Astrocyte (in vitro differentiated cells and primary cell): ENCODE results near the gene KIF24. TPM values are rescaled to one million over a fixed set of nuclear protein-coding genes. Genes with fewer than 3 reads are reported as not detected.

Experiments
- DNase-seq: peaks from one replicate; pipeline ENCODE4 v3.0.0-alpha.2; 2010; ENCODE audit warnings: low read depth
- FAIRE-seq: peaks from 2 replicates; lab custom pipeline; 2011; peaks lifted over from hg19 to GRCh38; lab: Jason Lieb, UNC
- H2AFZ ChIP-seq: 2 replicates; pipeline ENCODE4 v1.6.0; 2012; ENCODE audit warnings: low read depth, low read length, inconsistent platforms
- H3K27ac ChIP-seq: 2 replicates; pipeline ENCODE4 v1.5.1; 2011; ENCODE audit warnings: low read depth, low read length, inconsistent platforms
- H3K27me3 ChIP-seq: 2 replicates; pipeline ENCODE4 v1.6.0; 2011; ENCODE audit warnings: low read length, inconsistent platforms; ENCODE audit not compliant: insufficient read depth
- H3K36me3 ChIP-seq: 2 replicates; pipeline ENCODE4 v1.5.1; 2011; ENCODE audit warnings: low read length, inconsistent platforms; ENCODE audit not compliant: insufficient read depth
- H3K4me1 ChIP-seq: 2 replicates; pipeline ENCODE4 v1.5.1; 2011; ENCODE audit warnings: low read length, inconsistent platforms; ENCODE audit not compliant: insufficient read depth
- H3K4me2 ChIP-seq: 2 replicates; pipeline ENCODE4 v1.6.0; 2012; ENCODE audit warnings: low read length, inconsistent platforms
- H3K4me3 ChIP-seq: 2 replicates; pipeline ENCODE4 v1.5.1; 2011; ENCODE audit warnings: low read depth, mild to moderate bottlenecking, low read length, inconsistent platforms; ENCODE audit not compliant: insufficient read depth
- H3K79me2 ChIP-seq: 2 replicates; pipeline ENCODE4 v1.6.0; 2012; ENCODE audit warnings: mild to moderate bottlenecking, low read length, inconsistent platforms; ENCODE audit not compliant: insufficient read depth
- H3K9ac ChIP-seq: 2 replicates; pipeline ENCODE4 v1.6.0; 2012; ENCODE audit warnings: mild to moderate bottlenecking, low read length, inconsistent platforms
- H3K9me3 ChIP-seq: 2 replicates; pipeline ENCODE4 v1.5.1; 2012; ENCODE audit warnings: low read depth, mild to moderate bottlenecking, low read length, inconsistent platforms; ENCODE audit not compliant: insufficient read depth
- H4K20me1 ChIP-seq: 2 replicates; pipeline ENCODE4 v1.6.0; 2012; ENCODE audit warnings: low read length, inconsistent platforms; ENCODE audit not compliant: insufficient read depth
- H3K27ac Mint-ChIP-seq: one replicate; pipeline ENCODE4 v1.8.0; 2021; ENCODE audit warnings: mild to moderate bottlenecking, mixed read lengths; ENCODE audit not compliant: unreplicated experiment
- H3K27me3 Mint-ChIP-seq: one replicate; pipeline ENCODE4 v1.8.0; 2021; ENCODE audit warnings: low read depth, mixed read lengths; ENCODE audit not compliant: unreplicated experiment
- H3K36me3 Mint-ChIP-seq: one replicate; pipeline ENCODE4 v1.8.0; 2021; ENCODE audit warnings: low read depth, mixed read lengths; ENCODE audit not compliant: unreplicated experiment
- H3K4me1 Mint-ChIP-seq: one replicate; pipeline ENCODE4 v1.8.0; 2021; ENCODE audit warnings: low read depth, mixed read lengths; ENCODE audit not compliant: unreplicated experiment
- H3K4me3 Mint-ChIP-seq: one replicate; pipeline ENCODE4 v1.8.0; 2021; ENCODE audit warnings: mild to moderate bottlenecking, moderate library complexity, mixed read lengths; ENCODE audit not compliant: unreplicated experiment
- H3K9me3 Mint-ChIP-seq: one replicate; pipeline ENCODE4 v1.8.0; 2021; ENCODE audit warnings: mild to moderate bottlenecking, mixed read lengths; ENCODE audit not compliant: unreplicated experiment
- CTCF ChIP-seq: IDR thresholded peaks from 2 replicates; pipeline ENCODE4 v1.5.1; 2011; ENCODE audit warnings: low read depth, mild to moderate bottlenecking, inconsistent platforms, low read length, moderate library complexity; ENCODE audit not compliant: insufficient read depth
- EZH2 ChIP-seq: IDR thresholded peaks from 2 replicates; pipeline ENCODE4 v1.6.1; 2012; ENCODE audit warnings: mild to moderate bottlenecking, low read length, inconsistent platforms; ENCODE audit not compliant: insufficient read depth
- total RNA-seq: library from RNA; stranded (reverse); gene quantifications from 2 replicates; pipeline ENCODE4 v1.2.1, GENCODE V29; 2021

KIF24 gene
- total RNA-seq, 1 donor from 2014 or later: 0.86 TPM

DNA sequence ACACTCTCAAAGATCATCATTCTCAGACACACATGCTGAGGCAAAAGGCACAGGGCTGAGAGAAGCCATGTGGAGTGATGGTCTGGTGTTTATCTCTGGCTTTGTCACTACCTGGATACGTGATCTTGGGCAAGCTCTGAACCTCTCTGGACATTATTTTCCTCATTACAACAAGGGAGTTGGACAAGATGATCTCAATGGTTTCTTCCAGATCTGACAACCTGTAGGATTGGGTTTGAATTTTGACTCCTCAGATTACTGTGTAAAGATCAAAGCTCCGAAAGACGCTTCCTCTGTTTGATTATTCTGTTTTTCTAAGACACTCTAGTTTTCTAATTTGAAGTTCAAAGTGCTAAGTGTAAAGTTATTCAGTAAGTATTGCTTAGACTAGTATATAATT lies 20.3 kb upstream of the KIF24 start:
- H4K20me1 ChIP-seq: no peaks in the 10 kb centered on the region
- H3K36me3 ChIP-seq: no peaks in the 10 kb centered on the region
- H3K79me2 ChIP-seq: no peaks in the 10 kb centered on the region
- no peak overlapping the region for H3K4me2 ChIP-seq
- peaks cover 5% of the 10 kb centered on the region for H3K36me3 Mint-ChIP-seq
- FAIRE-seq (no peak), DNase-seq (no peak)
- H3K9me3 ChIP-seq: no peaks in the 10 kb centered on the region
- no peaks in the 10 kb centered on the region for H3K4me1 Mint-ChIP-seq
- no peaks in the 10 kb centered on the region for H3K27me3 ChIP-seq
- no peaks in the 10 kb centered on the region for H3K9me3 Mint-ChIP-seq
- H3K4me3 Mint-ChIP-seq: no peak overlapping the region
- H3K27ac Mint-ChIP-seq: no peak overlapping the region
- H2AFZ ChIP-seq: no peak overlapping the region
- H3K27me3 Mint-ChIP-seq: no peaks in the 10 kb centered on the region
- no peaks in the 10 kb centered on the region for H3K4me1 ChIP-seq
- no peak for TF ChIP-seq EZH2
- TF ChIP-seq CTCF: no peak
- no peak overlapping the region for H3K9ac ChIP-seq
- no peak overlapping the region for H3K4me3 ChIP-seq
- no peak overlapping the region for H3K27ac ChIP-seq

DNA sequence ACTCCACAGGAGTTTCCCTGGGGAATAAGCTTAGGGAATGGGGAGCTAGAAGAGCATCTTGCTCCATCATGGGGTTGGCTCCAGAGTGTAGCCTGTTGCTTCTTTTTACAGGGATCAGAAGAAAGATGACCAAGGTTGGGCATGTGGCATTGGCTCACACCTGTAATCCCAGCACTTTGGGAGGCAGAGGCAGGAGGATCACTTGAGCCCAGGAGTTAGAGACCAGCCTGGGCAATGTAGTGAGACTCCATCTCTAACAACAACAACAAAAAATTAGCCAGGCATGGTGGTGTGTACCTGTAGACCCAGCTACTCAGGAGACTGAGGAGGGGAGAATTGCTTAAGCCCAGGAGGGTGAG lies 18.7 kb upstream of the KIF24 start:
- Histone ChIP-seq H2AFZ (no peak overlapping the region), H3K4me1 (no peaks in the 10 kb centered on the region), H3K9ac (no peak overlapping the region), H3K79me2 (no peaks in the 10 kb centered on the region), H3K4me2 (no peak overlapping the region), H3K27ac (no peak overlapping the region), H3K9me3 (no peaks in the 10 kb centered on the region), H3K36me3 (peaks cover 2% of the 10 kb centered on the region), H4K20me1 (no peaks in the 10 kb centered on the region), H3K4me3 (no peak overlapping the region), H3K27me3 (no peaks in the 10 kb centered on the region)
- no peak overlapping the region for H3K27ac Mint-ChIP-seq
- H3K27me3 Mint-ChIP-seq: no peaks in the 10 kb centered on the region
- H3K36me3 Mint-ChIP-seq: peaks cover 7% of the 10 kb centered on the region
- no peak for TF ChIP-seq CTCF
- no peak for TF ChIP-seq EZH2
- DNase-seq (no peak), FAIRE-seq (no peak)
- H3K9me3 Mint-ChIP-seq: no peaks in the 10 kb centered on the region
- H3K4me3 Mint-ChIP-seq: no peak overlapping the region
- no peaks in the 10 kb centered on the region for H3K4me1 Mint-ChIP-seq

DNA sequence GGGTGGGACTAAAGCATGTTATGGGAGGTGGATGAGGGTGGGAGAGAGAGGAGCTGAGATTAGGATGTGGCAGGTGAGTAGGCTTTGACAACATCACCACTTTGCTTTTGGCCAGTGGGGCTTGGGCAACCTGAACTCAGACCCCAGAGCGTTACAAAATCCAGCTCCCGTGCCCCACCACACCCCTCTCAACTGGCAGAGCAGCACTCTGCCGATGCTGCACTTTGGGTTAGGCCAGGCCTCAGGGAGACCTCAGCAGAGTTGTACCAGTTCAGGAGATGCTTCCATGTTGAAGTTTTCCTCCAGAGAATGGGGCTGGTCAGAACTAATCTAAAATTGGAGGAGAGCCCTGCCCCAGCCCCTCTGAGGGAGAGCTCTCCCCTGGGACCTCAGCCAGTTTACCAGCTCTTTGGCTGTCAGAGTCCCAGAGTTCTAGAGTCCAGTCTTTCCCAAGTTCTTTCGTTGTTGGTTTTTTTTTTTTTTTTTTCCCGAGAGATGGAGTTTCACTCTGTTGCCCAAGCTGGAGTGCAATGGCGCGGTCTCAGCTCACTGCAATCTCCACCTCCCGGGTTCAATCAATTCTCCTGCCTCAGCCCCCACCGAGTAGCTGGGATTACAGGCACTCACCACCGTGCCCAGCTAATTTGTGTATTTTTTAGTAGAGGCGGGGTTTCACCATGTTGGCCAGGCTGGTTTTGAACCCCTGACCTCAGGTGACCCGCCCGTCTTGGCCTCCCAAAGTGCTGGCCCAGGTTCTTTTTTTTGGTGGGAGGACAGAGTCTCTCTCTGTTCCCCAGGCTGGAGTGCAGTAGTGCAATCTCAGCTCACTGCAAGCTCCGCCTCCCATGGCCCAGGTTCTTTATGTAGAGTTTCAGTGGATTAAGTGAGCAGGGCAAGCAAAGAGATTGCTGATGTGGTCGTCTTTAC lies 18.1 kb upstream of the KIF24 start:
- DNase-seq: no peak
- no peak overlapping the region for H3K27ac Mint-ChIP-seq
- Histone ChIP-seq H3K36me3 (peaks cover 6% of the 10 kb centered on the region), H3K27me3 (no peaks in the 10 kb centered on the region), H3K9me3 (no peaks in the 10 kb centered on the region), H3K79me2 (no peaks in the 10 kb centered on the region), H3K4me2 (no peak overlapping the region), H3K27ac (no peak overlapping the region), H3K4me3 (no peak overlapping the region), H2AFZ (no peak overlapping the region), H3K4me1 (no peaks in the 10 kb centered on the region), H3K9ac (no peak overlapping the region), H4K20me1 (no peaks in the 10 kb centered on the region)
- FAIRE-seq: no peak
- H3K27me3 Mint-ChIP-seq: no peaks in the 10 kb centered on the region
- H3K4me1 Mint-ChIP-seq: no peaks in the 10 kb centered on the region
- no peaks in the 10 kb centered on the region for H3K9me3 Mint-ChIP-seq
- no peak for TF ChIP-seq EZH2
- TF ChIP-seq CTCF: no peak
- H3K4me3 Mint-ChIP-seq: no peak overlapping the region
- H3K36me3 Mint-ChIP-seq: peaks cover 10% of the 10 kb centered on the region
